H9 (cell line): ENCODE results near the gene TEX11. TPM values are rescaled to one million over a fixed set of nuclear protein-coding genes. Genes with fewer than 3 reads are reported as not detected.

ENCODE experiments used
- DNase-seq: peaks from one replicate; pipeline ENCODE4 v3.0.0-alpha.2; 2017
- H2AFZ ChIP-seq: one replicate; pipeline ENCODE4 v1.6.1; 2013; ENCODE audit warnings: mild to moderate bottlenecking, low read length, control low read depth, moderate library complexity
- H2AK5ac ChIP-seq: 2 replicates; pipeline ENCODE4 v1.6.1; 2013; ENCODE audit warnings: low read length, control low read depth, mixed read lengths; ENCODE audit not compliant: insufficient read length
- H2BK120ac ChIP-seq: one replicate; pipeline ENCODE4 v1.6.1; 2013; ENCODE audit warnings: low read depth, mild to moderate bottlenecking, low read length, control low read depth, inconsistent platforms; ENCODE audit not compliant: poor library complexity, severe bottlenecking
- H2BK12ac ChIP-seq: 2 replicates; pipeline ENCODE4 v1.6.1; 2013; ENCODE audit warnings: low read length, control low read depth, mixed read lengths, low read depth; ENCODE audit not compliant: insufficient read length
- H2BK15ac ChIP-seq: 2 replicates; pipeline ENCODE4 v1.6.1; 2013; ENCODE audit warnings: low read depth, low read length, control low read depth
- H2BK20ac ChIP-seq: one replicate; pipeline ENCODE4 v1.6.1; 2013; ENCODE audit warnings: low read depth, mild to moderate bottlenecking, low read length, control low read depth, inconsistent platforms; ENCODE audit not compliant: poor library complexity, severe bottlenecking
- H2BK5ac ChIP-seq: 2 replicates; pipeline ENCODE4 v1.6.1; 2013; ENCODE audit warnings: low read length, control low read depth, mixed read lengths; ENCODE audit not compliant: insufficient read length
- H3K14ac ChIP-seq: 2 replicates; pipeline ENCODE4 v1.6.1; 2013; ENCODE audit warnings: low read length, control low read depth; ENCODE audit not compliant: insufficient read depth
- H3K18ac ChIP-seq: 2 replicates; pipeline ENCODE4 v1.6.1; 2013; ENCODE audit warnings: low read depth, mild to moderate bottlenecking, mixed read lengths, low read length, control low read depth; ENCODE audit not compliant: insufficient read length
- H3K23ac ChIP-seq: 2 replicates; pipeline ENCODE4 v1.6.1; 2013; ENCODE audit warnings: low read length, control low read depth, mixed read lengths, low read depth; ENCODE audit not compliant: insufficient read length
- H3K23me2 ChIP-seq: 2 replicates; pipeline ENCODE4 v1.6.1; 2013; ENCODE audit warnings: low read depth, mild to moderate bottlenecking, mixed read lengths, low read length, control low read depth; ENCODE audit not compliant: insufficient read length, poor library complexity, severe bottlenecking
- H3K27ac ChIP-seq: 2 replicates; pipeline ENCODE4 v1.5.1; 2013; ENCODE audit warnings: low read length, control low read depth, mixed read lengths, low read depth; ENCODE audit not compliant: insufficient read length
- H3K27me3 ChIP-seq: 2 replicates; pipeline ENCODE4 v1.6.1; 2013; ENCODE audit warnings: low read length, control low read depth, inconsistent platforms; ENCODE audit not compliant: insufficient read depth
- H3K4ac ChIP-seq: 2 replicates; pipeline ENCODE4 v1.6.1; 2013; ENCODE audit warnings: low read depth, mild to moderate bottlenecking, control low read depth, inconsistent platforms, low read length, moderate library complexity
- H3K4me1 ChIP-seq: 2 replicates; pipeline ENCODE4 v1.6.1; 2013; ENCODE audit warnings: low read length, control low read depth, inconsistent platforms; ENCODE audit not compliant: insufficient read depth
- H3K4me2 ChIP-seq: 2 replicates; pipeline ENCODE4 v1.6.1; 2013; ENCODE audit warnings: low read length, control low read depth, mixed read lengths; ENCODE audit not compliant: insufficient read length, insufficient read depth
- H3K56ac ChIP-seq: 2 replicates; pipeline ENCODE4 v1.6.1; 2013; ENCODE audit warnings: low read depth, mild to moderate bottlenecking, mixed read lengths, low read length, control low read depth; ENCODE audit not compliant: insufficient read length
- H3K79me1 ChIP-seq: 2 replicates; pipeline ENCODE4 v1.6.1; 2013; ENCODE audit warnings: low read depth, mild to moderate bottlenecking, moderate library complexity, low read length, control low read depth, inconsistent platforms; ENCODE audit not compliant: insufficient read depth, poor library complexity, severe bottlenecking
- H3K79me2 ChIP-seq: 2 replicates; pipeline ENCODE4 v1.6.1; 2013; ENCODE audit warnings: low read length, control low read depth, inconsistent platforms; ENCODE audit not compliant: insufficient read depth
- H3K9ac ChIP-seq: 2 replicates; pipeline ENCODE4 v1.6.1; 2013; ENCODE audit warnings: low read length, control low read depth, mixed read lengths; ENCODE audit not compliant: insufficient read length; ENCODE audit errors: extremely low read depth
- H3K9me3 ChIP-seq: one replicate; pipeline ENCODE4 v1.6.1; 2013; ENCODE audit warnings: low read depth, low read length, inconsistent platforms; ENCODE audit not compliant: control insufficient read depth
- H3T11ph ChIP-seq: one replicate; pipeline ENCODE4 v1.6.1; 2013; ENCODE audit warnings: mild to moderate bottlenecking, low read length, control low read depth, inconsistent platforms
- H4K20me1 ChIP-seq: one replicate; pipeline ENCODE4 v1.6.1; 2013; ENCODE audit not compliant: control insufficient read depth, insufficient read length, insufficient read depth
- H4K5ac ChIP-seq: 2 replicates; pipeline ENCODE4 v1.6.1; 2013; ENCODE audit warnings: low read depth, mild to moderate bottlenecking, mixed read lengths, low read length, control low read depth; ENCODE audit not compliant: insufficient read length
- H4K8ac ChIP-seq: replicated peaks from 2 replicates; pipeline ENCODE4 v1.6.1; 2013; ENCODE audit warnings: low read length, control low read depth, mixed read lengths, low read depth; ENCODE audit not compliant: insufficient read length
- H4K91ac ChIP-seq: 2 replicates; pipeline ENCODE4 v1.6.1; 2013; ENCODE audit warnings: low read depth, mild to moderate bottlenecking, moderate library complexity, mixed read lengths, low read length, control low read depth; ENCODE audit not compliant: insufficient read length
- H3K27ac Mint-ChIP-seq, 3 experiments: 2 replicates in 2 of 3; 3 replicates in 1 of 3; pipeline ENCODE4 v1.8.0; 2020 to 2021; ENCODE audit warnings: mixed read lengths in 3 of 3, mild to moderate bottlenecking in 1 of 3, moderate library complexity in 1 of 3
- H3K27me3 Mint-ChIP-seq: 2 replicates; pipeline ENCODE4 v1.8.0; 2021; ENCODE audit warnings: low read depth, mild to moderate bottlenecking, moderate library complexity, mixed read lengths
- H3K36me3 Mint-ChIP-seq, 3 experiments: 2 replicates in 2 of 3; 3 replicates in 1 of 3; pipeline ENCODE4 v1.8.0; 2020 to 2021; ENCODE audit warnings: low read depth in 3 of 3, mixed read lengths in 3 of 3; ENCODE audit not compliant: insufficient read depth in 1 of 3
- H3K4me1 Mint-ChIP-seq, 2 experiments: 2 replicates each; pipeline ENCODE4 v1.8.0; 2020; ENCODE audit warnings: mixed read lengths in 2 of 2
- H3K4me3 Mint-ChIP-seq, 2 experiments: 2 replicates in 1 of 2; 3 replicates in 1 of 2; pipeline ENCODE4 v1.8.0; 2020 to 2021; ENCODE audit warnings: mild to moderate bottlenecking in 2 of 2, mixed read lengths in 2 of 2, moderate library complexity in 1 of 2
- H3K9me3 Mint-ChIP-seq, 2 experiments: 2 replicates in 1 of 2; 3 replicates in 1 of 2; pipeline ENCODE4 v1.8.0; 2020; ENCODE audit warnings: mild to moderate bottlenecking in 2 of 2, mixed read lengths in 2 of 2, moderate library complexity in 1 of 2
- CTCF ChIP-seq: fragments of 200-600 bp; sonication (generic); conservative IDR thresholded peaks from 3 replicates; pipeline ENCODE4 v1.8.0; 2021; ENCODE audit warnings: antibody characterized with exemption, mild to moderate bottlenecking
- WGBS: extraction: QIAGEN DNeasy Blood & Tissue Kit; methylation state at CpG from one replicate; pipeline ENCODE4 v1.1.7; 2013; ENCODE audit warnings: missing lambda C conversion rate, low lambda C conversion rate, mixed read lengths; ENCODE audit not compliant: insufficient read length; ENCODE audit errors: extremely low coverage; 5-methylcytosine and 5-hydroxymethylcytosine counted together
- total RNA-seq: library from RNA; stranded (reverse); gene quantifications from 2 replicates; pipeline ENCODE4 v1.2.1, GENCODE V29; 2021

TEX11 gene
- total RNA-seq, 1 experiment from 2014 or later: 0.22 TPM

GRCh38 chrX:70762285-70762684 is 146.2 kb downstream of the TEX11 start:
- Mint-ChIP-seq H3K4me1 (peaks cover 3 to 4% of the 10 kb centered on the region in 2 experiments; a peak in 3 of 4 replicates), H3K27me3 (peaks cover 6% of the 10 kb centered on the region), H3K27ac (no peak overlapping the region), H3K36me3 (peaks cover 0 to 7% (median 3%) of the 10 kb centered on the region in 3 experiments; a peak in 3 of 7 replicates), H3K4me3 (no peak overlapping the region), H3K9me3 (peaks cover 89 to 91% of the 10 kb centered on the region in 2 experiments)
- Histone ChIP-seq H2BK120ac (no peak overlapping the region), H3K79me1 (no peaks in the 10 kb centered on the region), H3K56ac (no peak overlapping the region), H2BK5ac (no peak overlapping the region), H3K4me1 (no peaks in the 10 kb centered on the region), H4K8ac (no peak overlapping the region), H3K79me2 (no peaks in the 10 kb centered on the region), H3K14ac (no peak overlapping the region), H2BK15ac (no peak overlapping the region), H4K20me1 (no peaks in the 10 kb centered on the region), H3K9me3 (no peaks in the 10 kb centered on the region), H3K27me3 (no peaks in the 10 kb centered on the region), H3K23ac (no peak overlapping the region), H2AFZ (no peak overlapping the region), H2AK5ac (no peak overlapping the region), H3K4ac (no peak overlapping the region), H3K18ac (no peak overlapping the region), H3K9ac (no peak overlapping the region), H3K23me2 (no peaks in the 10 kb centered on the region), H3K4me2 (no peak overlapping the region), H2BK20ac (no peak overlapping the region), H3K27ac (no peak overlapping the region), H4K5ac (no peak overlapping the region), H2BK12ac (no peak overlapping the region), H4K91ac (no peak overlapping the region), H3T11ph (no peak overlapping the region)
- WGBS: no CpG with 5 or more reads among the region's 10 CpGs
- no peak for DNase-seq
- TF ChIP-seq CTCF: no peak; the same call in 2 of the 3 replicates
